ENCODE measurements around the gene LRP1-AS. TPM values are rescaled to one million over a fixed set of nuclear protein-coding genes. Genes with fewer than 3 reads are reported as not detected.

Gene LRP1-AS
- polyA plus RNA-seq, 3 donors, result not detected

DNA sequence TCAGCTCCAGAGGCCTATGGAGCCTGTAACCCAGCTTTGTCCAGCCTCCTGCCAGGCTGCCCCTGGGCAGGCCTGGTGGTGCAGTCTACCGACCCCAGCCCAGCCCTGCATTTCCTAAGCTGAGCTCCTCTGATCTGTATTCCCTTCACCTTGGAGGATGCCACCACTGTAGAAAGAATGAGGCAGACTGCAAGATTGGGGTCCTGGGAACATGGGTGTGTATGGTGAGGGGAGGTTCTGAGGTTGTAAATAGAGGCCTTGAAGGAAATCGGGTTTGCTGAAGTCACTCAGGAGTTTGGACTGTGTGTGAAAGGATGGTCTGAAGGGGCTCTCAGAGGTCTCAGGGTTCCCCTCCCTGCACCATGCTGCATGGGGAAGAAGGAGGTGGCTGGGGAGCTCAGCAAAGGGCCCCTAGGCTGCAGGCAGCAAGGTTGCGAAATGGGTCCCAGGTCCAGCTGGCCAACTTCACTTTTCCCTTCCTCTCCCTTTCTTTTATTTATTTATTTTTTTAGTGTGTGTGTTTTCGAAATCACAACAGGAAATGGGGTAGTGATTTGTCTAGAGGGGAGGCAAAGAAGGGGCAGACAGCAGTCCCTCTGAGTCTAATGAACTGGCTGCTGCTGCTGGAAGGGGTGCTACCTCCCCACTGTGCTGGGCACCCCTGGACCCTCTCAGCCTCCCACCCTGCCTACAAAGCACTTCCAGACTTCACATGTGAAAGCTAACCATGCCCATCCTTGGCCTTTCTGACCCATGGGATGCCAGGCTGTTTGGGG, 1.2 kb upstream of the LRP1-AS start:
- no peak for DNase-seq (ENCODE audit: extremely low read depth in 1 of 11, low read depth in 9 of 11, low spot score in 4 of 11)

DNA sequence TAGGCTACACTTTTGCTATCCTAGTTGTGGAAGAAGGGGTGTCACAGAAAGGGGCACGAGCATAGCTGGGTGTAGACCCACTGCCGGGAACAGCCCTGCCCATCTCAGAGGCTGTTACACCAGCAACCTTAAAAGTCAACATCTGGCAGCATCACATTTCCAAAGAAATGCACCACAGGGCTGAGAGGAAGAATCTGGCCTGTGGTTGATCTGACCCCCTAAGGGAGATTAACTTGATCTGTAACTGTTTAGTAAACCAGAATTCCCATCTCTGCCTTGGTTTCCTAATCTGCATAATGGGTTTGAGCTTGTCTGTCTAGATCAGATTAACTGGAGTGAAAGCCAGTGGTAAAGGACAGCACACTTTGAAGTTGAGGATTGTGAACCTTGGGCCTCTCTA, 1.3 kb downstream of the LRP1-AS start:
- DNase-seq (ENCODE audit: extremely low read depth in 1 of 11, low read depth in 9 of 11, low spot score in 4 of 11), result no peak

DNA sequence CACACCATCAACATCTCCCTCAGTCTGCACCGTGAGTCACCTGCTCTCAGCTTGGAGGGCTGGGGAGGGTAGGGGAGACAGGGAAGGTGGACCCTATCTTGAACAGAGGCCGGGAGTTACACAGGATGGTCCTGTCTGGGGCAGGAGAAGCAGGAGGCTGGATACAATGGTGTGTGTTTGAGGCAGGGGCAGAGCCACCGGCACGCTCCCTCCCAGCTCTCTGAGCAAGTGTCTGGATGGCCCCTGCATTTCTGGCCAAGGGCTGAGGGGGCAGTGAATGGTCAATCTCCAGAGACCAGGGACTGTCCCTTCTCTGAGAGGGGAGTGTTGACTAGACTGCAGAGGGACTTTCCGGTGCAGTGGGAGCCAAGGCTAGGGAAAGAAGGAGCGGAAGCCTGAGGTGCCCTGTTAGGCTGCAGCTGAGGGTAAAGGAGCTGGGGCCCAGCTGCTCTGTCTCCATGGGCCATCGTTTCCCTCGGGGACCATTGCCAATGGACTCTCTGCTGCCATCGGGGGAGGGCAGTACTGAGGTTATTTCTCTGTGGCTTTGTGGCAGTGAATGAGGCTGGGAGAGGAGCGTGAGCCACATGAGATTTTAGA, 1.9 kb downstream of the LRP1-AS start:
- DNase-seq (ENCODE audit: extremely low read depth in 1 of 11, low read depth in 9 of 11, low spot score in 4 of 11), result no peak

DNA sequence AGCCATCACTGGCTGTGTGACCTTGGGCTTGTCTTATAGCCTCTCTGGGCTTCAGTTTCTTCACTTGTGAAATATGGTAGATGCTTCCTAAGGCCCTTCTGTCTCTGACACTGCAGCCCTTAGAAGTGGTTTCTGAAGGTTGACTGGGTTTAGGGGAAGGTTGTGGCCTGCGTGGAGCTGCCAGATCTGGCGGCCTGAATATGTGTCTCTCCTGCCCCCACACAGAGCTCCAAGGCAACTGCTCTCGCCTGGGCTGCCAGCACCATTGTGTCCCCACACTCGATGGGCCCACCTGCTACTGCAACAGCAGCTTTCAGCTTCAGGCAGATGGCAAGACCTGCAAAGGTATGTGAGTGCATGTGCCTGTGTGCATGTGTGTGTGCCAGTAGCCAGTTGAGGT, 4.0 kb downstream of the LRP1-AS start:
- no peak for DNase-seq (ENCODE audit: extremely low read depth in 1 of 11, low read depth in 9 of 11, low spot score in 4 of 11)

DNA sequence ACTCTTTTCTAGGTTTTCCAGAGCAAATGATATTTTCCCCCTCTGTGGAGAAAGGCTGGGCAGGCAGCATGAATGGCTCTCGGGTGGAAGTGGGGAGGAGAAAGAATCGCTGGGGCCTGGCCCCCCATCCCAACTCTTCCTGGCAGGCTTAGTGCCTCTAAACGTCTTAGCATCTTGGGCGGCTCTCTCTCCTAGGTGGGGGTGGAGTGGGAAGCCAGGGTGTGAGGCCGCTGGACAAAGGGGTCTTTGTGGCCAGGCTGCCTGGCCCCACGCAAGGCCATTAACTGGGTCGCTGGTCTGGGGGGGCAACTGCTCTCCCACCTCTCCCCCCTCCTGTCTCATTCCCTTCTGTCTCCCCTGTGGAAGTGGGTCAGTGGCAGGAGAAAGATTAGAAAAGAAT, 4.7 kb downstream of the LRP1-AS start:
- DNase-seq (ENCODE audit: extremely low read depth in 1 of 11, low read depth in 9 of 11, low spot score in 4 of 11), result no peak

DNA sequence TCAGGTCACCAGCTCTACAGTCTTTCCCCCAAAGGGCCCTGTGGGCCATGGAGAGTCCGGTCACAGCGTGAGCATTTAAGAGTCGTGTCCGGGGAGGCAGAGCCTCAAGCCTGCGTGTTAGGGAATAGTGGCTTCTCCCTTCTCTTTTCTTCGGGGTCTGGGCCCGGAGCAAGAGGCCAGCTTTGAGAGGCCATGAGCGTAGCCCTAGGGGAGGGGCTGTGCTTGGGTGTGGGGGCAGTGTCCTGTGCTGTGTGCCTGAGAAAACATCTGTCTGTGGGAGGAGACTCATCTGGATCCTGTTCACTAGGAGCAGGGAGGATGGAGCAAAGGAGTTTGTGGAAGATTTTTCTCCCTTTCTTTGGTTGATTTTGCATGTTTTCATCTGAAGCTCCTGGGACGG, 5.3 kb downstream of the LRP1-AS start:
- no peak for DNase-seq (ENCODE audit: extremely low read depth in 1 of 11, low read depth in 9 of 11, low spot score in 4 of 11)

DNA sequence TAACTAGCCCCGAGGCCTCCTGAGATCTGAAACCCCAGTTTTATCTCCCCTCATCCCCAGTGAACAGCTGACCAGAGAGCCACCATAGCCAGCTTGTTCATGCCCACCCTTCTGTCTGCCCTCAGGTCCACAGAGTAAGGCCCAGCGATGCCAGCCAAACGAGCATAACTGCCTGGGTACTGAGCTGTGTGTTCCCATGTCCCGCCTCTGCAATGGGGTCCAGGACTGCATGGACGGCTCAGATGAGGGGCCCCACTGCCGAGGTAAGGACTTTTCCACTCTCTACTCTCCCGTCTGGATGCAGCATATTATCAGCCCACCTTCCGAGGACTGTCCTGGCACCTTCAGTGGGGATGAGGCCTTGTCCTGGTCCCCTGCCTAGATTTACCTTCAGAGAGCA, 6.2 kb downstream of the LRP1-AS start:
- DNase-seq (ENCODE audit: extremely low read depth in 1 of 11, low read depth in 9 of 11, low spot score in 4 of 11), result no peak

DNA sequence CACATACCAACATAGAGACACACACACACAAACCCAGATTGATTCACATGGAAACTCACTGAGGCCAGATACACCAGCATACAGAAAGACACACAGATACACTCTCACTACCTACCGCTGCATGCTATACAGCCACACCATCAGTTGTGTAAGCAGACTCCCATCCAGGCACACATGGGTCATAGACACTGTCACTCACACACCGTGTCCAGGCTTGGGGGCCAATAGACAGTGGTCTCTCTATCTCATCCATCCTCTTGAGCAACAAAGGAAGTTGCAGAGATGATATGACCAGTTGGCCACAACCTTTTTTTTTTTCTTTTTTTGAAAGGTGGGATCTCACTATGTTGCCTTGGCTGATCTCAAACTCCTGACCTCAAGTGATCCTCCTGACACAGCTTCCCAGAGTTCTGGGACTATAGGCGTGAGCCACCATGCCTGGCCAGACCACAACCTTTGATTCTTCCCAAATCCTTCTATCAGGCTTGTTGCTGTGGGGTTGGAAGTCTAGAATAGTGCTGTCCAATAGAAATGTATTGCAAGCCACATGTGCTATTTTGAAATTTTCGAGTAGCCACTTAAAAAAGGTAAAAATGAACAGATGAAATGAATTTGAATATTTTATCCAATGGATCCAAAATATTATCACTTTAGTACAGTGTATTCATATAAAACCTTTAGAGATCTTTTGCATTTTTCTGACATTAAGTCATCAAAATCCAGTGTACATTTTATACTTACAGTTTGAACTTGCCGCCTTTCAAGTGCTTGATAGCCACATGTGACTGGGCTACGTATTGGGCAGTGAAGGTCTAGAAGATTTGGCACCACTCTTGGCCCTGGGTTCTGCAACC, 7.4 kb downstream of the LRP1-AS start:
- no peak for DNase-seq (ENCODE audit: extremely low read depth in 1 of 11, low read depth in 9 of 11, low spot score in 4 of 11)

DNA sequence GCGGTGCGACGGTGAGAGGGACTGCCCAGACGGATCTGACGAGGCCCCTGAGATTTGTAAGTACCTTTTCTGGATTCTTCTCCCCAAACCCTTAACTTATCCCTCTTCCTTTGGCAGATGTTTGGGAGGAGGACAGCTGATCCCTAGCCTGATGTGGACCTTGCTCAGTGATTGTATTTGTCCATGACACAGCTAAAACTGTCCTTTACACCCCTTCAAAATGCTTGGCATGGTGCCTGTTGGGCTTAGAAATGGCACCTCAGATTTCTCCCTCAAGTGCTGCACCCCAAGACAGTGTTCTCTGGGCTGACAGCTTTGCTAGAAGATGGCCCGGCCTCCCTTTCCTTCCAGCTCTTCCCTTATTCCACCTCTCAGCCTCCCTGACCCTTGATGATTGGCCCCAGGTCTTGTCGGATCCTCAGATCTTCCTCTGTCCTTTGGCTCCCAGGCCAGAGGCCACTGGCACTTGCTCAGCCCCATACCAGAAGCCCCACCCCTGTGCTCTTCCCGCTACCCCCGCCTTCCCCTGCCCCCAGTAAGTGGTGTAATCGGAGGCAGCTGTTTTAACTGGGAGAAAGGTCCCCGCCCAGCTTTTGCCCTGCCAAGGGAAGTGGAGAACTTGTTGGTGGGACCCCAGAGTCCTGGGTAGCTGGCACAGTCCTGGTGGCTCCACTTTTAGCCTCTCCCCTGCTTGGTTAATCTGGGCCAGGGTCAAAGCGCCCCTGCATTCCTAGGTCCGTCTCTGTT, 8.7 kb downstream of the LRP1-AS start:
- no peak for DNase-seq (ENCODE audit: extremely low read depth in 1 of 11, low read depth in 9 of 11, low spot score in 4 of 11)

DNA sequence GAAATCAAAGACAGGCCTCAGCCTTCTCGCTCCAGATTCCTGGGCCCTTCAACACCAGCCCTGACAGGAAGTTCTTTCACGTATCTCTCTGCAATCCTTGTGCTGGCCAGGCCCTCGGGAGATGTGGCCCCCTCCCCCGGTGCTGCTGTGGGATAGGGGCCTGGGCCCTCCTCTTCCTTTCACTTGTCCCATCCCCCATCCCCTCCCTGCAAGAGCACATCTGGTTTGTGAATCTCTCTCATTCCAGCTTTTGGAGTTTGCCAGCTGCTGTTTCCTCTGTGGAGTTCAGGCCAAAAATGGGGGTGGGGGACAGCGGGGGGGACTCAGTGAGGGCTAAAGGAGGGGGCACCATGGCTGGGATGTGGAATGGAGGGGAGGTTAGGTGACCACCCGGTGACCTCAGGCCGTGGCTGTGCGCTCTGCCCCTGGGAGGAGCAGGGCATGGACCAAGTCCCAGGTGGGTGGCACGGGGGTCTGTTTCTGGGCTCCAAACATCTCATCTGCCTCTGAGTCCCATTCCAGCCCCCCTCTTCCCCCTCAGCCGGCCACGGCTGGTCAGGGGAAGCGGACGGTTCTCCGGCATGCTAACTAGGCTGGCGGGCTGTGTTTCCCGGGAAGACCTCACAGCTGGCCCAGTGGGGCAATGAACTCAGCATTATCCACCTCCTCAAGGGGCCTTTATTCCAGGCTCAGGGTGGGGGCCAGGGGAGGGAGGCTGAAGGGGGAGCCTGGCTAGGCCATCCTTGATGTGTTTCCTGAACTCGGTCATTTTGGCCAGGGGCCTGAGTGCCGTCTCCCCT, 11.7 kb downstream of the LRP1-AS start:
- DNase-seq (ENCODE audit: extremely low read depth in 1 of 11, low read depth in 9 of 11, low spot score in 4 of 11), result peak in 4 of 11 donors; percentile 41 to 69 (median 52)

DNA sequence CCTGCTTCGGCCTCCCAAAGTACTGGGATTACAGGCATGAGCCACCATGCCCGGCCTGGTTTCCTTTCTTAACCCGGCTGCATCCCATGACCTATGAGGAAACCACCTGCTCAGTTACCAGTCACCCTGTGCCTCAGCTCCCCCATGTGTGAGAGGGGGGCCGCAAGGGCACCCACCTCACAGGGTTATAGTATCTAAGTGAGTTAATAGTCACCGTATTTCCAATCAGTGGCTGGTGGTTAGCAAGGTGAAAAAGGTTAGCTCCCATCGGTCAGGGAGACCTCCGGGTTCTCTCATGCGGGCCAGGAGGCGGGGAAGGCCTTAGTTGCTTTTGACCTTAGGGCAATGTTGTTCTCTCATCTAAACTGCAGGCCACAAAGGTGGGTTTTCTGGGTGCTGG, 12.5 kb downstream of the LRP1-AS start:
- DNase-seq (ENCODE audit: extremely low read depth in 1 of 11, low read depth in 9 of 11, low spot score in 4 of 11), result no peak

DNA sequence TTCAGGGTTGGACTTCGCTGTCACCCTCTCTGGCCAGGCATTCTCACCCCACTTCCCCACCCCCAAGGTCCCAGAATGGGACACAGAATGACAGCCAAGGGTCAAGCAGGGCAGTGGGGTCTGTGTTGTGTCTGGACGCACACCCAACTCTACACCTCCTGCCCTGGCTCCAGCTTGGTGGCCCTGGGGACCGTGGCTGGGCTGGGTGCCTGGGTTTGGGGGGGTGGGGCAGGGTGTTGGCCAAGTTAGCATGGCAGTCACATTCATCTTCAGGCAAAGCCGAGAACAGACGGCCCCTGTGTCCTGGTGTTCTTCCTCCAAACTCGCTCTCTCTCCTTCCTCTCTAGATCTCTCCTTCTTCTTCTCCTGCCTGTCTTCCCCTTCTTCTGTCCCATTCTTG, 13.5 kb downstream of the LRP1-AS start:
- DNase-seq (ENCODE audit: extremely low read depth in 1 of 11, low read depth in 9 of 11, low spot score in 4 of 11), result no peak

DNA sequence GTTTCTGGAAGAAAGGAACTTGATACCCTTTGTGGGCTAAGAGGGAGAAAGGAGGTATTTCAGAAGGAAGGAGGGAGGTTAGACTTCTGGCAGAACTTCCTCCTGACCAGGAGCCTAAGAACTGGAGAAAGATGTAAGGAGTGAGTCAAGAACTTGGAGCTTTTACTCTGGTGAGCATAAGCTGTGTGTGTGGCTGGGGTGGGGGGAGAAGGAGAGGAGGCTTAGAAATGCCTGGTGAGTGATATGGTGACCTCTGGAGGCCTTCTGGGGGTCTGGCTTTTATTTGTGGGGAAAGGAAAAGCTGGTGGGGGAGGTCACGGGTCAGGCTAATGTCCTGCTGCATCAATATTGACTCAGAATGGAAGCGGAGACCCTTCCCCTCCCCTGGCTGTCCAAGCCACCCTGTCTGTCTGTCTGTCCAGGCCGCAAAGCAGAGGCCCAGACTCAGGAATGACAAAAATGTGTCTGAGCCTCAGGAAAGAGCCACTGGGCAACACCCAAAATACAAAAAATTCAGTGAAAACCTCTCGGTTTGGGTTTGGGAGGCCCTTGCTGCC, 14.3 kb downstream of the LRP1-AS start:
- no peak for DNase-seq (ENCODE audit: extremely low read depth in 1 of 11, low read depth in 9 of 11, low spot score in 4 of 11)

DNA sequence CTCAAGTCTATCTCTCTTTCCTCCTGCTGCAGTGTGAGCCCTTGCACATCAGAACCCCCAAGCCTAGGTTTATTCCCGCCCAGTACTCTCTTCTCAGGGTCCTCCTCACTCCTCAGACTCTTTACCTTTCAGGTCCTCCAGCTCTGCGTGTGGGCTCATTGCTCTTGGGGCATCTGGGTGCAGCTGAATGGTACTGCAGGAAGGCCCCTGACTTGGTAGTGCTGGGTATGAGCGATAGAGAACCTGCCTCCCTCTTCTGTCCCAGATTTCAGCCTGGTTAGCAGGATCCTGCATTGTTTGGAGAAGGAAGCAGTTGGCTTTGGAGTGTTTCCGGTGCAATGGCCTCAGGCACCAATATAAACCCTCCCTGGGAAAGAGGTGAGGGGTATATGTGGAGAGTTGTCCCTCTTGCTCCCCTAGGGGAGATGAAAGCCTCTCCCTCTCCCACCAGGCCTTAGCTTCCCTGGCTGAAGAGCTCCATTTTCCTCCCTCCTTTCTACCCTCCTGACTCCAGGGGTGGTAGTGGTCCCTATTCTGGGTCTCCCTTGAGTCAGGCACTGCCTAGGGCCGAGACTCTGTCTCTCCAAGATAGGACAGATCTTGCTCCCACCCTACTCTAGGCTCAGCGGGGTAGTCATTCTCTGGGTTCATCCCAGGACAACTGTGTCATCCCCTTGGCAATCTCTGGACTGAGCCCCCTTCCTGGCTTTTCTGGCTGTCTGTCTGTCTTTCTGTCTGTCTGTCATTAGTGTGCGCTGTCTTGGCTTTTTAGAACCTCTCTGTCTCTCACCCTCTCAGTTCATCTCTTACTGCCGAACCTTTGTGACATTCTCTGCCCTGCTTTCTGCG, 15.3 kb downstream of the LRP1-AS start:
- no peak for DNase-seq (ENCODE audit: extremely low read depth in 1 of 11, low read depth in 9 of 11, low spot score in 4 of 11)

DNA sequence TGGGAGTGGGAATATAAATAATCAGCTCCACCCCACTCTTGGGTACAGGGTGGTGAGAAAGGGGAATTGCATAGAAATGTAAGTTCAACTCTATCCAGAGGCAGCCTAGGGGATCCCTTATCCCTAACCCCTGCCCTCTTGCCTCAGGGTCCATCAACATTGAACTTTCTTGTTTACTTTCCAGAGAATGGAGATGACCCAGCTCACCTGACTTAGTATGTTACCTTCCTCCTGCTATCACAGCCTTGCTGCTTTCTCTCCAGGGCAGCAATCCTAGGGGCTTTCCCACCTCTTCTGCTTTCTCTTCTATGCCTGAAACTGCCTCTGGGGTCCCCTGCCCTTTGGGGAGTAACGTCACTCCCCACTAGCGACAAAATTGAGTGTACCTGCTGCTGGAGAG, 16.5 kb downstream of the LRP1-AS start:
- no peak for DNase-seq (ENCODE audit: extremely low read depth in 1 of 11, low read depth in 9 of 11, low spot score in 4 of 11)

DNA sequence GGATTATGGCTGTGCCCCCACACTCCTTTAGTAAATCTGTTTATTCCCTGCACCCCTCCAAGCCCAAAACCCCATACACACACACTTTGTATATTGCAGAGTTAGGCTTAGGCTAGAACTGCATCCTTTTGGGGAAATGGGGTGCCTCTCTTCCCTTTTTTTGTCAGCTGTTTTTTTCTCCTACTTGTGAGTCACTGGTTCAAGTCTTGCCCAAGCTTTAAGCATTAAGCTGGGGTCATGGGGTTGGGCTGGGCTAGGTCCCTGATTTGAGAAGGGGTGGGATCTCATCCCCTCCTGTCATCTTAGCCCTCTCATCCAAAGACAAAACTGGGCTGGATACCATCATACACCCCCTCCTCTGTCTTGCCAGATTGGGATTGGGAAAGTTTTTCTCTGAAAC, 17.5 kb downstream of the LRP1-AS start:
- DNase-seq (ENCODE audit: extremely low read depth in 1 of 11, low read depth in 9 of 11, low spot score in 4 of 11), result no peak

DNA sequence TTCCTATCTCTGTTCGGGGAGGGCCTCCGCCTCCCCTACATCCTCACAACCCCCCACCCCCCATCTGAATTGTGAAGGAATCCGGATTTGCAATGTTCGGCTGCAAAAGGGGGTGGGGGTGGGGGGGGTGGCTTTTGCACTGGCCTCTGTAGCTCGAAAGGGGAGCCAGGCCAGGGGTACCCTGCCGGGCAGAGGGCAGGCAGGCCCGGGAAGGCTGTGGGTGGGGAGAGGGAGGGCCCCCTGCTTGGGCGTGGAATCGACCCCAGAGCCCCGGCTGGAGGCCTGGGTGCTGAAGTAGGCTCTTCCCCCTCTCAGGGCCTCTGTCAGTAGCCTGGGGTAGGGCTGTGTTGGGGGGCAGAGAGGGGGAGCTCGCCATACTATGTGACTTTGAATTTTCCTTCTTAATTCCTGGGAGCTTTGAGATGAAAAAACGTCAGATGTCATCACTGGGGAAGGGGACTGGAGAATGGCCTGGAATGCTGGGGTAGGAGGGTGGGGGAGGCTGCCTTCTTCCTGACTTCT, 18.0 kb downstream of the LRP1-AS start:
- DNase-seq (ENCODE audit: extremely low read depth in 1 of 11, low read depth in 9 of 11, low spot score in 4 of 11), result no peak

Measured in renal cortex interstitium (tissue), 11 donors.